Smooth muscle cell (in vitro differentiated cells): ENCODE data around the gene HIVEP1. TPM values are rescaled to one million over a fixed set of nuclear protein-coding genes. Genes with fewer than 3 reads are reported as not detected.

Experiments used
- DNase-seq: peaks from one replicate; lab custom pipeline; 2025; ENCODE audit not compliant: unreplicated experiment; lab: John Stamatoyannopoulos, UW
- H2AFZ ChIP-seq: fragments of 200-600 bp; sonication (generic); 2 replicates; pipeline ENCODE4 v1.6.0; 2016; ENCODE audit warnings: antibody characterized with exemption, low read depth, mild to moderate bottlenecking
- H3F3A ChIP-seq: fragments of 200-600 bp; sonication (generic); 2 replicates; pipeline ENCODE4 v1.6.0; 2017; ENCODE audit warnings: antibody characterized with exemption, low read depth
- H3K27ac ChIP-seq: fragments of 200-600 bp; sonication (generic); 2 replicates; pipeline ENCODE4 v1.5.1; 2016; ENCODE audit warnings: low read depth, mild to moderate bottlenecking
- H3K27me3 ChIP-seq: fragments of 200-600 bp; sonication (generic); 2 replicates; pipeline ENCODE4 v1.6.1; 2016; ENCODE audit warnings: low read depth, mild to moderate bottlenecking
- H3K36me3 ChIP-seq: fragments of 200-600 bp; sonication (generic); 2 replicates; pipeline ENCODE4 v1.5.1; 2016; ENCODE audit warnings: low read depth
- H3K4me1 ChIP-seq: fragments of 200-600 bp; sonication (generic); 2 replicates; pipeline ENCODE4 v1.5.1; 2016; ENCODE audit warnings: low read depth
- H3K4me2 ChIP-seq: fragments of 200-600 bp; sonication (generic); 2 replicates; pipeline ENCODE4 v1.6.0; 2016; ENCODE audit warnings: mild to moderate bottlenecking
- H3K4me3 ChIP-seq: fragments of 200-600 bp; sonication (generic); 2 replicates; pipeline ENCODE4 v1.5.1; 2016; ENCODE audit warnings: mild to moderate bottlenecking
- H3K79me2 ChIP-seq: fragments of 200-600 bp; sonication (generic); 2 replicates; pipeline ENCODE4 v1.6.0; 2016; ENCODE audit warnings: low read depth, mild to moderate bottlenecking
- H3K9ac ChIP-seq: fragments of 200-600 bp; sonication (generic); 2 replicates; pipeline ENCODE4 v1.6.0; 2016; ENCODE audit warnings: low read depth
- H3K9me3 ChIP-seq: fragments of 200-600 bp; sonication (generic); replicated peaks from 2 replicates; pipeline ENCODE4 v1.5.1; 2016; ENCODE audit warnings: low read depth
- H4K20me1 ChIP-seq: fragments of 200-600 bp; sonication (generic); 2 replicates; pipeline ENCODE4 v1.6.0; 2016; ENCODE audit warnings: low read depth
- WGBS: methylation state at CpG from one replicate; pipeline ENCODE4 v1.1.7; 2016; ENCODE audit warnings: low lambda C conversion rate; 5-methylcytosine and 5-hydroxymethylcytosine counted together
- polyA plus RNA-seq: library from polyadenylated mRNA; unstranded; fragments of >200 nt; fragmentation: Nextera tagmentation; extraction: Ambion mirVana; gene quantifications from 2 replicates; pipeline ENCODE4 v1.2.1, GENCODE V29; 2016
- total RNA-seq: library from RNA; depleted of rRNA; stranded (reverse); fragments of >200 nt; gene quantifications from 2 replicates; pipeline ENCODE4 v1.2.3, GENCODE V29; 2014
- TF ChIP-seq, protein P1 (sequence below): fragments of 200-600 bp; sonication (generic); IDR thresholded peaks from 2 replicates; pipeline ENCODE4 v1.5.1; 2017; ENCODE audit warnings: borderline replicate concordance, mild to moderate bottlenecking, antibody characterized with exemption; ENCODE audit not compliant: insufficient read depth, poor library complexity, severe bottlenecking

HIVEP1 gene
- total and polyA plus RNA-seq, 2 experiments from 2014 or later: 6.8 to 58.8 TPM

DNA sequence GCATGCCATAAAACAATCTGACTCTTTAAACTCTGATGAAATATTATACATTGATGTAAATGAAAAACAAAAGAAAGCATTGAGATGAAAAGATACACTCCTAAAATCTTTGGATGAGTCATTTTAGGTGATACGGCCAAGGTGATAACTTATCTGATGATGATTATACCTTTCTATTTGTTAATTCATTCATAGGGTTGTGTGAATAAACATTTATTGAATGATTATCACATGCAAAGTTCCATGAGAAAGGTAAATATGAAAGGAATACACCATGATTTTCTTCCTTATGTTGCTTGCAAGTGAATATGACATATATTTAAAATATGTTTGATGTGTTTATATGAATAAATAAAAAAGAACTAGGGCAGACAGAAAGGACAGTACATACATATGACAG is 15.4 kb upstream of the HIVEP1 start:
- Histone ChIP-seq H3K27ac (no peak overlapping the region), H2AFZ (no peak overlapping the region), H3K36me3 (no peaks in the 10 kb centered on the region), H3K27me3 (no peaks in the 10 kb centered on the region), H3K4me2 (no peak overlapping the region), H3K4me3 (no peak overlapping the region), H3K9ac (no peak overlapping the region), H3K79me2 (no peaks in the 10 kb centered on the region), H3K9me3 (no peaks in the 10 kb centered on the region), H4K20me1 (no peaks in the 10 kb centered on the region), H3F3A (no peaks in the 10 kb centered on the region), H3K4me1 (no peaks in the 10 kb centered on the region)
- TF ChIP-seq, protein P1, sequence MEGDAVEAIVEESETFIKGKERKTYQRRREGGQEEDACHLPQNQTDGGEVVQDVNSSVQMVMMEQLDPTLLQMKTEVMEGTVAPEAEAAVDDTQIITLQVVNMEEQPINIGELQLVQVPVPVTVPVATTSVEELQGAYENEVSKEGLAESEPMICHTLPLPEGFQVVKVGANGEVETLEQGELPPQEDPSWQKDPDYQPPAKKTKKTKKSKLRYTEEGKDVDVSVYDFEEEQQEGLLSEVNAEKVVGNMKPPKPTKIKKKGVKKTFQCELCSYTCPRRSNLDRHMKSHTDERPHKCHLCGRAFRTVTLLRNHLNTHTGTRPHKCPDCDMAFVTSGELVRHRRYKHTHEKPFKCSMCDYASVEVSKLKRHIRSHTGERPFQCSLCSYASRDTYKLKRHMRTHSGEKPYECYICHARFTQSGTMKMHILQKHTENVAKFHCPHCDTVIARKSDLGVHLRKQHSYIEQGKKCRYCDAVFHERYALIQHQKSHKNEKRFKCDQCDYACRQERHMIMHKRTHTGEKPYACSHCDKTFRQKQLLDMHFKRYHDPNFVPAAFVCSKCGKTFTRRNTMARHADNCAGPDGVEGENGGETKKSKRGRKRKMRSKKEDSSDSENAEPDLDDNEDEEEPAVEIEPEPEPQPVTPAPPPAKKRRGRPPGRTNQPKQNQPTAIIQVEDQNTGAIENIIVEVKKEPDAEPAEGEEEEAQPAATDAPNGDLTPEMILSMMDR: no peak
- WGBS: 85% methylated on average over 1 of the region's 1 CpG
- no peak for DNase-seq

DNA sequence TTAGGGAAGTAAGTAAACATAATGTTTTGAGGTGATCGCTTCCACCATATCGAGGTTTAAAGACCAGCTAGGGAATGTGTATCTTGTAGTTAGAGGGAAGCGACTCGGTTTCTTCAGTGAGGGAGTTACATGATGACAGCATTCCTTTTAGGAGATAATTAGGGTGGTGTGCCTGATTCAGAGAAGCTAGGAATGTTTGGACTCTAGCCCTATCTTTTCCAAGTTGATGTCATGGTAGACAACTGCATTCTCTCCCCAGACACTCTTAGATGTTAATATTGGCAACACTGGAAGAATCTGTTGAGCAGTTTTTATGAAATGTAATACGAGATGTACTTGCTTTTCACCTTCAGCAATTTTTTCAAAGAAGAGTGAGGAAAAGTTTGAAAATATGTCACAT is 12.9 kb upstream of the HIVEP1 start:
- Histone ChIP-seq H3K27ac (no peak overlapping the region), H3K4me1 (no peaks in the 10 kb centered on the region), H2AFZ (no peak overlapping the region), H3K4me2 (no peak overlapping the region), H3F3A (no peaks in the 10 kb centered on the region), H3K9me3 (no peaks in the 10 kb centered on the region), H3K36me3 (no peaks in the 10 kb centered on the region), H4K20me1 (no peaks in the 10 kb centered on the region), H3K4me3 (no peak overlapping the region), H3K27me3 (no peaks in the 10 kb centered on the region), H3K9ac (no peak overlapping the region), H3K79me2 (no peaks in the 10 kb centered on the region)
- WGBS: 54% methylated on average over 5 of the region's 5 CpGs
- TF ChIP-seq, protein P1: no peak
- DNase-seq: no peak

DNA sequence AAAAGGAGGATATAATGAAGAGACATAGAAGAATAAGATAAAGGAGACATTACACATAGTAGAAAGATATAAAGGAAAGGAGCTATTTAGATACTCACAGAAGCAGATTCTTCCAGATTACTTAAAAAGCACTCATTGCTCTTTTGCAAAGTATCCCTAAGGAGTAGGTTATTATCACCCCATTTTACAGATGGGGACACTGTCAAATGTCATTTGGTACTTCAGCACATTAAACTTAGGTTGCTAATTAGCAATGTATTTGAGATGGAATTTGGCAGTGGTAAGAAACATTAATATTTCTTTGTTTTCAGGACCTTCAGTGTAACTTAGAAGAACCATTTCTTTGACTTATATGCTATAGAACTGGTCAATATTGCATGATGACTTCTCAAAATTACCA is 11.9 kb upstream of the HIVEP1 start:
- TF ChIP-seq, protein P1: no peak
- H3K79me2 ChIP-seq: no peaks in the 10 kb centered on the region
- no peaks in the 10 kb centered on the region for H3K4me1 ChIP-seq
- no peak overlapping the region for H3K4me2 ChIP-seq
- no peak overlapping the region for H2AFZ ChIP-seq
- no peaks in the 10 kb centered on the region for H4K20me1 ChIP-seq
- H3K27ac ChIP-seq: no peak overlapping the region
- H3K9ac ChIP-seq: no peak overlapping the region
- H3F3A ChIP-seq: no peaks in the 10 kb centered on the region
- no peaks in the 10 kb centered on the region for H3K27me3 ChIP-seq
- DNase-seq: no peak
- H3K36me3 ChIP-seq: no peaks in the 10 kb centered on the region
- H3K9me3 ChIP-seq: no peaks in the 10 kb centered on the region
- H3K4me3 ChIP-seq: no peak overlapping the region

DNA sequence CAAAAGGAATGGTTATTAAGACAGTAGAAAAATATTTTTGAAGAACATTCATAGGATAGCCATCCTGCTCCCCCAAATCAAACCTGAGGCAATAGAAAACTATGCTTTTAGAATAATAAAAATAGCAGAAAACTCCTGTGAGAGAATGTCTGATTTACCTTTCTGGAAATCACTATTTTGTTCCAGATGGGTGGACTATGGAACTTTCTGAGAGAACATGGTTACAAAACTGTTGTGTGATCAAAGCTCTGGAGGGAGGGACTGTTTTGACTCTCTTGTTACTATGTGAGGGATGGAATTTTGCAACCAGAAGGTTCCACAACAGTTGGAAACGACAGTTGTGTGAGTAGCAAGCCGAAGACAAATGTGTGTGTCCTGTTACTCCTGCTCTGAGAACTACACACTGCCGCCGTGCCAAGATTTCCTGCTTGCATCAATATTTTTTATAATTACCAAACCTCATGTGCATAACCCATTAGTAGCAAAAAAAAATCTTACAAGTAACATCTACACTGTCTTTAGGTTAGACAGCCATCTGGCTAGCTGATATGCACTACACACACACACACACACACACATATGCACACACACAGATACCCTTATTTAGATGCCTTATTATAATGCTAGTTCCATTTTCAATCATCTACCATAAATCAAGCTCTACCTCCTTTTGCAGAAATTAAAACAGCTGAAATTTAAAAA is 11.0 kb upstream of the HIVEP1 start:
- TF ChIP-seq, protein P1: no peak
- no peak overlapping the region for H3K27ac ChIP-seq
- H2AFZ ChIP-seq: no peak overlapping the region
- WGBS: 85% methylated on average over 4 of the region's 4 CpGs
- no peak overlapping the region for H3K9ac ChIP-seq
- H3K36me3 ChIP-seq: no peaks in the 10 kb centered on the region
- H3K4me3 ChIP-seq: no peak overlapping the region
- no peaks in the 10 kb centered on the region for H3K79me2 ChIP-seq
- no peaks in the 10 kb centered on the region for H4K20me1 ChIP-seq
- H3K4me2 ChIP-seq: no peak overlapping the region
- no peak for DNase-seq
- no peaks in the 10 kb centered on the region for H3K9me3 ChIP-seq
- no peaks in the 10 kb centered on the region for H3K27me3 ChIP-seq
- no peaks in the 10 kb centered on the region for H3K4me1 ChIP-seq
- no peaks in the 10 kb centered on the region for H3F3A ChIP-seq
